GM21576 (cell line): Measurements from ENCODE around the gene TUBB.
A peak's percentile ranks its signal among the peaks of the same experiment; 100 is the strongest.

Experiments
- ATAC-seq: cut with Tn5 transposase; IDR thresholded peaks from one replicate; pipeline ENCODE4 v1.9.1; 2021; ENCODE audit warnings: mild to moderate bottlenecking, moderate library complexity; ENCODE audit not compliant: unreplicated experiment

Gene TUBB

GRCh38 chr6:30732237-30732943 is 12.2 kb downstream of the TUBB start:
- no peak for ATAC-seq

GRCh38 chr6:30735668-30736314 is 15.6 kb downstream of the TUBB start:
- no peak for ATAC-seq

GRCh38 chr6:30738532-30738931 is 18.4 kb downstream of the TUBB start:
- ATAC-seq: no peak

- no peak for ATAC-seq
Observed at GRCh38 chr6:30740540-30740870, 20.4 kb downstream of the TUBB start.

- no peak for ATAC-seq
Observed at GRCh38 chr6:30741063-30741779, 21.1 kb downstream of the TUBB start.

- ATAC-seq: no peak
Observed at GRCh38 chr6:30741789-30742315, 21.7 kb downstream of the TUBB start.

GRCh38 chr6:30742316-30743098 is 22.4 kb downstream of the TUBB start, which contains the start of gene FLOT1:
Gene FLOT1, minus strand, starts transcription at chr6:30742687. Its CDS starts 498 bp downstream, at chr6:30742189.
- ATAC-seq: peak; percentile 60

GRCh38 chr6:30743099-30744053 is 23.2 kb downstream of the TUBB start:
- no peak for ATAC-seq

- no peak for ATAC-seq
Observed at GRCh38 chr6:30744054-30744805, 24.1 kb downstream of the TUBB start, which contains the start of gene IER3. Gene IER3, minus strand, starts transcription at chr6:30744547. Its CDS starts 29 bp downstream, at chr6:30744518.

- no peak for ATAC-seq
Observed at GRCh38 chr6:30747300-30747687, 27.1 kb downstream of the TUBB start.

GRCh38 chr6:30747902-30748769 is 28.0 kb downstream of the TUBB start:
- no peak for ATAC-seq

GRCh38 chr6:30748851-30749540 is 28.8 kb downstream of the TUBB start:
- no peak for ATAC-seq

- no peak for ATAC-seq
Observed at GRCh38 chr6:30749554-30750378, 29.6 kb downstream of the TUBB start.

GRCh38 chr6:30750379-30750668 is 30.2 kb downstream of the TUBB start:
- no peak for ATAC-seq

- no peak for ATAC-seq
Observed at GRCh38 chr6:30752157-30752927, 32.2 kb downstream of the TUBB start.

- ATAC-seq: no peak
Observed at GRCh38 chr6:30754631-30755030, 34.5 kb downstream of the TUBB start.
